SHP77 (cell line): Measurements from ENCODE around the gene NDUFV3.
"Not testable (repeated sequence)": the region's sequence is repeated elsewhere in the genome, so short reads cannot be mapped to it uniquely, and the experiment has no call there.

Experiments
- DNase-seq, 2 experiments: peaks; one replicate each; lab custom pipeline; 2025; lab: John Stamatoyannopoulos, UW

NDUFV3 gene

GRCh38 chr21:42892582-42892930 lies 553 bp upstream of the NDUFV3 start:
- peak in 1 of 2 experiments; percentile 44 for DNase-seq

GRCh38 chr21:42900446-42900845 lies 7.3 kb downstream of the NDUFV3 start:
- DNase-seq: no peak

GRCh38 chr21:42903817-42904216 lies 10.7 kb downstream of the NDUFV3 start:
- no peak for DNase-seq

GRCh38 chr21:42905195-42905594 lies 12.1 kb downstream of the NDUFV3 start:
- DNase-seq: no peak

GRCh38 chr21:42906233-42906632 lies 13.1 kb downstream of the NDUFV3 start:
- no peak for DNase-seq

GRCh38 chr21:42908484-42908883 lies 15.4 kb downstream of the NDUFV3 start:
- DNase-seq: not testable (repeated sequence)

- DNase-seq: not testable (repeated sequence)
Observed at GRCh38 chr21:42911920-42912319, 18.8 kb downstream of the NDUFV3 start.

- DNase-seq: no peak
Observed at GRCh38 chr21:42913476-42913875, 20.4 kb downstream of the NDUFV3 start.

GRCh38 chr21:42918291-42918690 lies 25.2 kb downstream of the NDUFV3 start:
- DNase-seq: no peak

GRCh38 chr21:42921927-42922326 lies 28.8 kb downstream of the NDUFV3 start:
- DNase-seq: no peak

GRCh38 chr21:42922918-42923317 lies 29.8 kb downstream of the NDUFV3 start:
- DNase-seq: no peak

- peak; percentile 91 to 93 for DNase-seq
Observed at GRCh38 chr21:42923553-42924432, 30.7 kb downstream of the NDUFV3 start.

- DNase-seq: no peak
Observed at GRCh38 chr21:42924433-42924751, 31.3 kb downstream of the NDUFV3 start.

- DNase-seq: no peak
Observed at GRCh38 chr21:42925114-42925926, 32.2 kb downstream of the NDUFV3 start, which contains the start of gene ERVH48-1. Gene ERVH48-1 (minus strand): TSS chr21:42925630. CDS start chr21:42919006, 6,624 bp downstream.

- DNase-seq: not testable (repeated sequence)
Observed at GRCh38 chr21:42927474-42928200, 34.5 kb downstream of the NDUFV3 start.

GRCh38 chr21:42929969-42930368 lies 36.9 kb downstream of the NDUFV3 start:
- no peak for DNase-seq

- DNase-seq: no peak
Observed at GRCh38 chr21:42931560-42932235, 38.6 kb downstream of the NDUFV3 start.

- not testable (repeated sequence) for DNase-seq
Observed at GRCh38 chr21:42932378-42933136, 39.4 kb downstream of the NDUFV3 start.

GRCh38 chr21:42933137-42933970 lies 40.2 kb downstream of the NDUFV3 start:
- DNase-seq: not testable (repeated sequence)

- DNase-seq: not testable (repeated sequence)
Observed at GRCh38 chr21:42933973-42934372, 40.9 kb downstream of the NDUFV3 start.
